Superior temporal gyrus (tissue), 1 donor: ENCODE measurements around the gene SEMA3F.

Source experiments
- DNase-seq: peaks from one replicate; pipeline ENCODE4 v3.0.0-alpha.2; 2016; ENCODE audit errors: extremely low spot score

Gene SEMA3F

GRCh38 chr3:50232303-50232702 is 77.2 kb downstream of the SEMA3F start:
- DNase-seq: no peak

- no peak for DNase-seq
Measured at GRCh38 chr3:50233176-50233575, 78.1 kb downstream of the SEMA3F start.

DNA sequence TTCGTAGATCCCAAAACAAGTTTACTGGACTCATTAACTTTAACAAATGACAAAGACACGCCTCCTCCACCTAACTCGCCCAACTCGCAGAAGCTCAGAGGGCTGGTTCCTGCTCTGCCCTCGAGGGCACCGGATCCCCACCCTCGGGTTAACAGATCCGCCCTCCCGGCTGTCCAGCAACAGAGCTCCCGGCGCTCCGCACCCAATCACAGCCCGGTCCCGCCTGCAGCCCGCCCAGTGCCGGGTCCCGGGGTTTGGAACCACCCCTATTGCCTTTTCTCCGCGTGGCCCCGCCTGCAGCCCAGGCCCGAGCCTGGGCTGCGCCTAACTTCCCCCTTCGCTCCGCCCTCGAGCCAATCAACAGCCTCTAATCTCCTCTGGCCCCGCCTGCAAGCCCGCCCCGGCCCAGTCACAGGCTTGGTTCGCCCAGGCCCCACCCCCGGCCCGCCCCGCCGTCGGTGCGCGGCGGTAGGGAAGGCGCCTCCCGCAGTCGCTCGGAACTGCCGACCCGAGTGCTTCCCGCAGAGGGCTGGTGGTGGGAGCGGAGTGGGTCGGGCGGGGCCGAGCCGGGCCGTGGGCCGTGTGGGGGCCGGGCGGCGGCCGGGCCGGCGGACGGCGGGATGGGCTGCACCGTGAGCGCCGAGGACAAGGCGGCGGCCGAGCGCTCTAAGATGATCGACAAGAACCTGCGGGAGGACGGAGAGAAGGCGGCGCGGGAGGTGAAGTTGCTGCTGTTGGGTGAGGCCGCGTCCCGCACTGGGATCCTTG is 80.8 kb downstream of the SEMA3F start, which contains the start of gene GNAI2:
Gene GNAI2, plus strand, starts transcription at position 489 of the 768 bp plus-strand sequence. Its CDS starts 132 bp downstream, at position 621.
- DNase-seq: peak; percentile 99

GRCh38 chr3:50236484-50237132 is 81.5 kb downstream of the SEMA3F start:
- DNase-seq: no peak

DNA sequence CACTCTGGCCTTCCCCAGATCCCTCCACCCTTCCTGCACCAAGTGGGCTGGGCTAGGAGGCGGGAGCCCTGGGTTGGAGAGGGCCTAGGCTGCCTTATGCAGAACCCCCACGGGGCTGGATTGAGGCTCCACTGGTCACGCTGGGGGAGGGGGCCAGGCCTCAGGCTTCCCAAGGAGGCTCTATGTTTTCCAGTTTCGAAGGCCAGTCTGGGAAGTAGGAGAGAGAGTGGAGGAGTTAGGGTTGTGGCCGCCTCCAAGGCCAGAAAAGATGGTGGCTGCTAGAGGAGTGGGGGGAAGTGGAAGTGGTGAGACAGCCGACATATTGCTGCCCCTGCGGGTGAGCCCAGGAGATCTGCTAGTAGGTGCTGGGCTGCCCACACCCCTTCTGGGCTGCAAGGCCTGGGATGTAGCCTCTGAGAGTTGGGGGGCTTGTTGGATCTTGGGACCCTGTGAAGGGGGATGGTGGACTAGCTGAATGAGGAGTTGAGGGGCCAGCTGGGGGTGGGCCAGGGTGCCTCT is 82.1 kb downstream of the SEMA3F start:
- no peak for DNase-seq

GRCh38 chr3:50237754-50238548 is 82.8 kb downstream of the SEMA3F start:
- peak; percentile 65 for DNase-seq

GRCh38 chr3:50238549-50239026 is 83.5 kb downstream of the SEMA3F start:
- DNase-seq: peak; percentile 47
